ENCODE measurements around the gene PITPNM1.

GRCh38 chr11:67489203-67489884, 15.8 kb downstream of the PITPNM1 start:
- no peak for TF ChIP-seq EZH2 (IDR thresholded peaks at IDR 0.05; ENCODE audit: low read depth, unreplicated experiment)
- TF ChIP-seq, protein P1, sequence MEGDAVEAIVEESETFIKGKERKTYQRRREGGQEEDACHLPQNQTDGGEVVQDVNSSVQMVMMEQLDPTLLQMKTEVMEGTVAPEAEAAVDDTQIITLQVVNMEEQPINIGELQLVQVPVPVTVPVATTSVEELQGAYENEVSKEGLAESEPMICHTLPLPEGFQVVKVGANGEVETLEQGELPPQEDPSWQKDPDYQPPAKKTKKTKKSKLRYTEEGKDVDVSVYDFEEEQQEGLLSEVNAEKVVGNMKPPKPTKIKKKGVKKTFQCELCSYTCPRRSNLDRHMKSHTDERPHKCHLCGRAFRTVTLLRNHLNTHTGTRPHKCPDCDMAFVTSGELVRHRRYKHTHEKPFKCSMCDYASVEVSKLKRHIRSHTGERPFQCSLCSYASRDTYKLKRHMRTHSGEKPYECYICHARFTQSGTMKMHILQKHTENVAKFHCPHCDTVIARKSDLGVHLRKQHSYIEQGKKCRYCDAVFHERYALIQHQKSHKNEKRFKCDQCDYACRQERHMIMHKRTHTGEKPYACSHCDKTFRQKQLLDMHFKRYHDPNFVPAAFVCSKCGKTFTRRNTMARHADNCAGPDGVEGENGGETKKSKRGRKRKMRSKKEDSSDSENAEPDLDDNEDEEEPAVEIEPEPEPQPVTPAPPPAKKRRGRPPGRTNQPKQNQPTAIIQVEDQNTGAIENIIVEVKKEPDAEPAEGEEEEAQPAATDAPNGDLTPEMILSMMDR (conservative IDR thresholded peaks at IDR 0.05; ENCODE audit: low read depth in 2 of 2) = no peak
- no peak for TF ChIP-seq POLR2AphosphoS5 (IDR thresholded peaks at IDR 0.05; ENCODE audit: low read depth)
- TF ChIP-seq, protein P2, sequence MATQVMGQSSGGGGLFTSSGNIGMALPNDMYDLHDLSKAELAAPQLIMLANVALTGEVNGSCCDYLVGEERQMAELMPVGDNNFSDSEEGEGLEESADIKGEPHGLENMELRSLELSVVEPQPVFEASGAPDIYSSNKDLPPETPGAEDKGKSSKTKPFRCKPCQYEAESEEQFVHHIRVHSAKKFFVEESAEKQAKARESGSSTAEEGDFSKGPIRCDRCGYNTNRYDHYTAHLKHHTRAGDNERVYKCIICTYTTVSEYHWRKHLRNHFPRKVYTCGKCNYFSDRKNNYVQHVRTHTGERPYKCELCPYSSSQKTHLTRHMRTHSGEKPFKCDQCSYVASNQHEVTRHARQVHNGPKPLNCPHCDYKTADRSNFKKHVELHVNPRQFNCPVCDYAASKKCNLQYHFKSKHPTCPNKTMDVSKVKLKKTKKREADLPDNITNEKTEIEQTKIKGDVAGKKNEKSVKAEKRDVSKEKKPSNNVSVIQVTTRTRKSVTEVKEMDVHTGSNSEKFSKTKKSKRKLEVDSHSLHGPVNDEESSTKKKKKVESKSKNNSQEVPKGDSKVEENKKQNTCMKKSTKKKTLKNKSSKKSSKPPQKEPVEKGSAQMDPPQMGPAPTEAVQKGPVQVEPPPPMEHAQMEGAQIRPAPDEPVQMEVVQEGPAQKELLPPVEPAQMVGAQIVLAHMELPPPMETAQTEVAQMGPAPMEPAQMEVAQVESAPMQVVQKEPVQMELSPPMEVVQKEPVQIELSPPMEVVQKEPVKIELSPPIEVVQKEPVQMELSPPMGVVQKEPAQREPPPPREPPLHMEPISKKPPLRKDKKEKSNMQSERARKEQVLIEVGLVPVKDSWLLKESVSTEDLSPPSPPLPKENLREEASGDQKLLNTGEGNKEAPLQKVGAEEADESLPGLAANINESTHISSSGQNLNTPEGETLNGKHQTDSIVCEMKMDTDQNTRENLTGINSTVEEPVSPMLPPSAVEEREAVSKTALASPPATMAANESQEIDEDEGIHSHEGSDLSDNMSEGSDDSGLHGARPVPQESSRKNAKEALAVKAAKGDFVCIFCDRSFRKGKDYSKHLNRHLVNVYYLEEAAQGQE (IDR thresholded peaks at IDR 0.05; ENCODE audit: unreplicated experiment) = no peak
- no peak for TF ChIP-seq JUNB (IDR thresholded peaks at IDR 0.05; ENCODE audit: unreplicated experiment)
